Activated CD8-positive, alpha-beta memory T cell treated with anti-CD3 and anti-CD28 coated beads, Interleukin-2, amount 50 U/mL, for 1 hour (primary cell): ENCODE data around the gene ZNF684.
A peak's percentile ranks its signal among the peaks of the same experiment; 100 is the strongest.
"Not testable (repeated sequence)": the region's sequence is repeated elsewhere in the genome, so short reads cannot be mapped to it uniquely, and the experiment has no call there.

Experiments used
- DNase-seq: peaks from one replicate; pipeline ENCODE4 v3.0.0-alpha.2; 2020; ENCODE audit errors: extremely low read depth

ZNF684 gene

DNA sequence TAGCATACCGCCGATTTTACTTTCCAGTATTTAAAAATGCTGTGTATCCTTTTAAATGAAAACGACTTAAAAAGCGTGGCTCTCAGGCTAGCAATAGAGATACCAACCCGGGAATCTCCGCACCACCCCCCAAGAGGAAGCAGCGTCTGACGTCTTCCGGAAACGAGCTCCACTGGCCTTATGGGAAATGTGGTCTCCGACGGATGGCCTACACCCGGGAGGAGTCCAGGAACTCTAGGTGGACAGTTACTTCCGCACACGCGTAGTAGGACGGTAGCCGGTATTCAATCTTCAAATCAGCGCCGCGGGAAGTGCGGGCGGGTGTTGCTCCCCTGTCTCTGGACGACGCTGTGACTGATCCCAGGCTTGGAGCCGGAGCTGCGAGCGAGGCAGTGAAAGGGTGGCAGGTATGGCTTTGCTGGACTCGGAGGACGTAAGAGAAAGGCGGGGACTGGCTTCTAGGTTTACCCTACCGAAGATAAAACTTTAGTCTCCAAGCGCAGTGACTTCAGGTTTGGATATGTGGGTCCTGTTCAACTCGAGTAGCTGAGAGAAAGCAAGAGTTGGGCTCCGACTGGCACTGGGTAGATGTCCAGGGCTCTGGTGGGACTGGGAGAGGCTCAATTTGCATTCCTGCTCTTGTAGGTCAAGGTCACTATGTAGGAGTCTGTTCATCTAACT lies at the start of gene ZNF684:
ZNF684 (plus strand) TSS at position 257 of the 681 bp plus-strand sequence. CDS start 1,530 bp downstream, outside the sequence.
- DNase-seq: peak; percentile 69

DNA sequence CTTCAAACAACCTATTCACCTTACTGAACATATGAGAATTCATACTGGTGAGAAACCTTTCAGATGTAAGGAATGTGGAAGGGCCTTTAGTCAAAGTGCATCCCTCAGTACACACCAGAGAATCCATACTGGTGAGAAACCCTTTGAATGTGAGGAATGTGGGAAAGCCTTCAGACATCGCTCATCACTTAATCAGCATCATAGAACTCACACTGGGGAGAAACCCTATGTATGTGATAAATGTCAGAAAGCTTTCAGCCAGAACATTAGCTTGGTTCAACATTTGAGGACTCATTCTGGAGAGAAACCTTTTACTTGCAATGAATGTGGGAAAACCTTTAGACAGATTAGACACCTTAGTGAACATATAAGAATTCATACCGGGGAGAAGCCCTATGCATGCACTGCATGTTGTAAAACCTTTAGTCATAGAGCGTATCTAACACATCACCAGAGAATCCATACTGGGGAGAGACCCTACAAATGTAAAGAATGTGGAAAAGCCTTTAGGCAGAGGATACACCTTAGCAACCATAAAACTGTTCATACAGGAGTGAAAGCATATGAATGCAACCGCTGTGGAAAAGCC lies 36.0 kb upstream of the ZNF684 start:
- no peak for DNase-seq

DNA sequence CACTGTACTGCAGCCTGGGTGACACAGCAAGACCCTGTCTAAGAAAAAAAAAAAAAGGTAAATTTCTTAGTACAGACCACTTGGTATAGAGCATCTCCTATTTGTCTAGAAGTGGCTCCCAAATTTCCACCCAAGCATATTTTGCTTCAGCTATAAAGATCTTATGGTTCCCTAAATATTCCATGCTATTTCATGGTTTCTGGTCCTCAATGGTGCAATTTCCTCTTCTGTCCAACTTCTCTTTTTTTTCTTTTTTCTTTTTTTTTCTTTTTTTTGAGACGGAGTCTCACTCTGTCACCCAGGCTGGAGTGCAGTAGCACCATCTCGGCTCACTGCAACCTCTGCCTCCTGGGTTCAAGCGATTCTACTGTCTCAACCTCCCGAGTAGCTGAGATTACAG lies 28.8 kb upstream of the ZNF684 start:
- not testable (repeated sequence) for DNase-seq

DNA sequence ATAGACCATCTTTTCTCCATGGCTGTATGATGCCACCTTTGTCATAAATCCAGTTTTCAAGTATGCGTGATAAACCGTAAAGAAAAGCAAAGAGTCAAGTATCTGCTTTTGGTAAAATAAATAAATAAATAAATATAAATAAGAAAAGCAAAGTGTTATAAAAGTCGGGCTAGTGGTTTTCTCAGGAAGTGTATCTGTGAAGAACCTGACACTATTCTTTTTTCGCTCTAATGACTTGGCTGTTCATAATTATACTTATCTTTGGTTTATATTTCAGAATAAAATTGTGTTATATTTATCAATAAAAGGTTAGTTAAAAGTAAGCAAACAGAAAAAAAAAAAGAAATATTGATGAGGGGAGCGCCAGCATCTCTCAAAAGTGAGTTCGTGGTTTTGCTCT lies 23.5 kb upstream of the ZNF684 start:
- DNase-seq: no peak

DNA sequence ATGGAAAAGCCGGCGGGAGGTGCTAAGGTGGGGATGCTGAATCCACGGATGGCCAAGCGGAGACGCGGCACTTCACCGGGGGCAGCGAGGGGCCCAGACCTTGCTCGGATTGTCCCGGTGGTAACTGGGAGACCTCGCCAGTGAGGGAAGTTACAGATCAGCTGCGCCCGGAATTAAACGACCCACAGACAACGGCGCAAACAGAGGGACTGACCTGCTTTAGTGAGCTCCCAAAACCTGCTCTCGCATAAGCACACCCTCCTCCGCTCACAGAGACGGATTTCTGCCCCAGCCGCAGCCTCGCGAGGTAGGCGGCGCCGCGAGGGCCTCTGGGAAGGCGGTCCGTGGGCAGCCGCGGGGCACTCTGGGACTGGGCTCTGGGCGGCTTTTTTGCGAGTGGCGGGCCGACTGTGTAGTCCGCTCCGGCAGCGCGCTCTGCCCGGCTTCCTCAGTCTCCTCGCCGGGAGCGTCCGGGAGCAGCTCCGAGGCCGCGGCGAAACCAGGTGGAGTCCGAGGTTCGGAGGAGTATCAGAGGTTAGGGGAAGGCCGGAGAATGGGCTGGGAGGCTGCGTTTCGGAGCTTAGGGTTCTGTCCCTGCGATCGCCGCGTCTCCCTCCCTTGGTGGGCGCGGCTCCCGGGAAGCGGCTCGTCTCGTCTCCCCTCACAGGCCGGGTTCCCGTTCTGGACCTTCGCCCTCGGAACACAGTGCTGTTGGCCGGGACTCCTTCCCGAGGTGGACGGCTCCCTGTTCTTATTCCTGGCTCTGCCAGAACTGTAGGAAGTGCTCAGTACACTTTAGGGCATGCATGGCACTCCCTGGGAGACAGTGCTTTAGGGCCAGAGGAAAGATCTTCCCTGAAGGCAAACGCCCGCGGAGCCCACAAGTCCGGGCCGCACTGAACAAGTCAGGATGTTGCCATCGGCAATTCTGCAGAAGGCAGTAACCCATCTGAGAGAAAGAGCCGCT lies 22.8 kb upstream of the ZNF684 start, which contains the start of gene EXO5:
EXO5 (plus strand) TSS at position 393 of the 967 bp plus-strand sequence. CDS start 5,778 bp downstream, outside the sequence.
- DNase-seq: peak; percentile 26

DNA sequence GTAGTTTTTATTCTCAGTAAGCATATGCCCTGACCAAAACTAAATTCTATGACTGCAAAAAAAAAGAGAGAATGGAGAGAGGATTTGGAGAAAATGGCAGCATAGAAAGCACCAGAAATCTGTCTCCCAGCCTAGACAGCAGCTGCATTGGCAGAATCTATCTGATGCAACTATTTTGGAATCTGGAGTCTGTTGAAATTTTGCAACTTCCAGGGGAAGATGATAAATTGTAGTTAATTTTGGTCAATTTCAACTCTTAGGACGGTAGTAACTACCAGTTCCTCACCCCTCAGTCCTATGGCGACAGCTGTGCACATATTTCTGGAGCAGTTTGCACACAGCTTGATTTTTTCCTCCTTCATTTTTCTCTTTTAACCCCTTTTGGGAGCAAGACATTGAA lies 11.9 kb upstream of the ZNF684 start:
- no peak for DNase-seq

DNA sequence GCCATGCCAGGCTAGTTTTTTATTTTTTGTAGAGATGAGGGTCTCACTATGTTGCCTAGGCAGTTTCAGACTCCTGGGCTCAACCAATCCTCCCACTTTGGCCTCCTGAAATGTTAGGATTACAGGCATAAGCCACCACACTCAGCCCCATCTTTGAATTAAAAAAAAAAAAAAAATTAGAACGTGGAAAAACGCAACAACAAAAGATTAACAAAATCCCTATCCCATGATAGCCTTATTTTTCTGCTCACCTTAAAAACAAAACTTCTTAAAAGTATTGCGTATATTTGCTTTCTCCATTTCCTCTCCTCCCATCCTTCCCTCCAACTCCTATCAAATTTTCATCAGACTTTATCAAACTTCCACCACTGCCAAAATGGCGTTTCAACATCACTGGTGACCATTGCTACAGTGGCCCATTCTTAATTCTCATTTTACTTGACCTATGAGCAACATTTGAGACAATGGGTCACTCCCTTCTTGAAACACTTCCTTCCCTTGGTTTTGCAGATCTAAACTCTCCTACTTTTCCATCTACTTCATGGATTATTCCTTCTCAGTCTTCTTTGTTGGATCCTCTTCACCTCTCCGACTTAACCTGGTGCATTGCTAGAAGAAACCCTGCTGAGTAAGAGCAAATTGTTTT lies 579 bp upstream of the ZNF684 start:
- no peak for DNase-seq

DNA sequence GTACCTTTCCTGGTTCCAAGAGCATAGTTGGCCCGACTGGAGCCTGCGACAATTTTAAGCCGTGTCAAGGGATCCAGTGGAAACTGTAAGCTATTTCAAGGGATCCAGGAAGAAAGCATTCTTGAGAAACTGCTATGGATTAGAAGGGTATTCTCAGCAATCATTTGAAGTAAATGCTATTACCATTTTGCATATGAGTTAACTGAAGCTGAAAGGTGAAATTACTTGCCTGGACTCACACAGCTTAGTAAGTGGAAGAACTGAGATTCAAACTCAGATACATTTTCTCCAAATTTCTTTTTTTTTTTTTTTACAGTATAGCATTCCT lies 589 bp downstream of the ZNF684 start:
- no peak for DNase-seq

DNA sequence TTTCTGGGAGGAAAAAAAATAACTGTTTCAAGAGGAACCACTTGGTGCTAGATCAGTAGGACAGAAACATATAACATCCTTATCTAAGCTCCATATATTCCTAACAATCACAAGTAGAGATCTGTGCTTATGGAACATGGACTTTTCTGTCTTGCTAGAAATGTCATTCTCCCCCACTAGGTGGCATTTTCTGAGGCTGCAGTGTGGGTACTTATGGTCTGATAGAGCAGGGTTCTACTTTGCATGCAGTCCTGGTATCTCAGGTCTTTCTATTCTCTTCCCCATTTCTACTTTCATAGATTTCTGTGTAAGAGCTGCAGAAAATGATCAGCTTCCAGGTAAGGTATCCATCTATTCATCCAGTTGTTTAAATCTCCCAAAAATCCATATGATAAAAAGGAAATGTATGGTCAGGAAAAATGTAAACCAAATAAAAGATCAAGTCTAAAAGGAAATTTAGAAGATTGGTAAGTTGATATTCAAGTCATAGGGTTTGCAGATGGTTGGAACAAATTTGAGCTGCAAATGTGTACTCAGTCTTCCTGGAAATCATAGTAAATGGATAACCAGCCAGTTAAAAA lies 1.5 kb downstream of the ZNF684 start:
- DNase-seq: no peak

DNA sequence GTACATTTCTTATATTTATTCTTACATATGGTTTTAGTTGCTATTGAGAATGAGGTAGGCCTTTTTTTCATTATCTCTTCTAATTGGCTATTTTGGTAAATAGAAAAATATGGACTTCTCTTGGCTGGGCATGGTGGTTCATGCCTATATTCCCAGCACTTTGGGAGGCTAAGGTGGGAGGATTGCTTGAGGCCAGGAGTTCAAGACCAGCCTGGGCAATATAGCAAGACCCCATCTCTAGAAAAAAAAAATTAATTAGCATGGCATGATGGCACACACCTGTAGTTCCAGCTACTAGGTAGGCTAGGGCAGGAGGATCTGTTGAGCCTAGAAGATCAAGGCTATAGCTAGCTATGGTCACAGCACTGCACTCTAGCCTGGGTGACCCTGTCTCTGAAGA lies 3.2 kb downstream of the ZNF684 start:
- DNase-seq: no peak

DNA sequence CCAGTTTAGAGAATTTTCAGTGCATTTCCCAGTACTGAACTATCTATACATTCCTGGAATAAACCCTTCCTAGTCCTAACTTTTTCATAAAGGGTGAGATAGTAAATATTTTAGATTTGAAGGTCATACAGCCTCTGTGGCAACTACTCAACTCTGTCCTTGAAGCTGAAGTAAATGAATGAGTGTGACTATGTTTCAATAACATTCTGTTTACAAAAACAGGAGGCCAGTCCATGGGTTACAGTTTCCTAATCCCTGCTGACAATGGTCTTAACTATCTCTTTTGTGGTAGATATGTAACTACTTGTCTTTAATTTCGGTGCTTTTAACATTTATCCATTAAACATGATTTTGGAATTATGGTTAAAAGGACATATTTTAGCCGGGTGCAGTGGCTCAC lies 4.3 kb downstream of the ZNF684 start:
- DNase-seq: no peak

DNA sequence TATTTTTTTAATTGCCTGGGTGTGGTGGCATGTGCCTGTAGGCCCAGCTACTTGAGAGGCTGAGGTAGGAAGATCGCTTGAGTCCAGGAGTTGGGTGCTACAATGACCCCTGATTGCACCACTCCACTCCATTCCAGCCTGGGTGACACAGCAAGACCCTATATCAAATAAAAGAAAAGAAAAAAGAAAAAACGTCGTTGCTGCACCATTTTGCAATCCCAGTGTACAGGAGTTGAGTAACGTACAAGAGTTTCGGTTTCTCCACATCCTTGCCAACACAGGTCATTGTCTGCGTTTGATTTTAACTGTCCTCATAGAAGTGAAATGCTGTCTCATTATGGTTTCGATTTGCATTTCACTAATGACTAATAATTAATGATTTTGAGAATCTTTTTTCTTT lies 7.9 kb downstream of the ZNF684 start:
- no peak for DNase-seq

DNA sequence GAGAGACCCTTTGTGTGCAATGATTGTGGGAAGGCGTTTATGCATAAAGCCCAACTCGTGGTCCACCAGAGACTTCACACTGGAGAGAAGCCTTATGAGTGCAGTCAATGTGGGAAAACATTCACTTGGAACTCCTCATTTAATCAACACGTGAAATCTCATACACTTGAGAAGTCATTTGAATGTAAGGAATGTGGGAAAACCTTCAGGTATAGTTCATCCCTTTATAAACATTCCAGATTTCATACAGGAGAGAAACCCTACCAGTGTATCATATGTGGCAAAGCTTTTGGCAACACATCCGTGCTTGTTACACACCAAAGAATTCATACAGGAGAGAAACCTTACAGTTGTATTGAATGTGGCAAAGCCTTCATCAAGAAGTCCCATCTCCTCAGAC lies 15.5 kb downstream of the ZNF684 start:
- no peak for DNase-seq

DNA sequence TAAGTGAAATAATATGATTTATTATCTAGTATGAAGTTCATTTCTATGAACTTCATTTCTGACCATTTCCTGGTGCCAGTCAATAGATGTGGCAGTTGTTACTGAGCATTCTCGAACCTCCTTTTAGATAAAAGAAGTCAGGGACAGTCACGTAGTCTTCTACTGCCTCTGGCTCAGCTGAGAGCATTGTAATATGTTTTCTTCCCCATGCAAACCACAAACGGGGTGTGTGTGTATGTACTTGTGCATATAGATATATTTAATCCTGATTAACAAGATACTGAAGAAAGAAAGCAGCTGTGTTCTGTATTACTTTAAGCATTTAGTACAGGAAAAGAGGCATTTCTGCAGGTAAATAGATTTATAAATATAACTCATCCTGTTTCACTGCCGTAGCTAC lies 21.6 kb downstream of the ZNF684 start:
- no peak for DNase-seq

DNA sequence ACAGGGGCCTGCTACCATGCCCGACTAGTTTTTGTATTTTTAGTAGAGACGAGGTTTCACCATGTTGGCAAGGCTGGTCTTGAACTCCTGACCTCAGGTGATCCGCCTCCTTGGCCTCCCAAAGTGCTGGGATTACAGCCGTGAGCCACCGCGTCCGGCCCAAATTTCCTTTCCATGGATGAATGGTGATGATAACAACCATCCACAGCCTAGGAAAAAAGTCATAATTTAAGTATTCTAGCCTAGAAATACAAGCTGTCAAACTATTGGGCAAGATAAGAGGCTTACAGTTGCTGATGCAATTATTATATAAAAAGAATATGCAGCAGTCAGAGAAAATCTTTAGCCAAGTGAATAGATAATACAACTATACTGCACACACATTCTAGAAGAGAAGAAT lies 23.4 kb downstream of the ZNF684 start:
- DNase-seq: not testable (repeated sequence)

DNA sequence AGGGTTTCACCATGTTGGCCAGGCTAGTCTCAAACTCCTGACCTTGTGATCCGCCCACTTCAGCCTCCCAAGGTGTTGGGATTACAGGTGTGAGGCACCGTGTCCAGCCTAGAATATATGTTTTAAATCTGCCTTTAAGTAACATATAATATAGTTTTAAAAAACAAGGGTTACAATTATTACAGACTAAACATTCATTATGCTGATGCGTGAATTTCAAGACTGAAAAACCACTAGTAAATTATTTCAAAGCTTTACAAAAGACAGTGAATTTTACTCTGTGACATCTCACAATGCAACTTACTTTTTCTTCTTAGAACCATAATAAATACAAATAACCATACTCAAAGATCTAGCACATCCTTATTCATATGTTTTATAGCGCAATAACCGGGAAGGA lies 24.7 kb downstream of the ZNF684 start:
- no peak for DNase-seq

DNA sequence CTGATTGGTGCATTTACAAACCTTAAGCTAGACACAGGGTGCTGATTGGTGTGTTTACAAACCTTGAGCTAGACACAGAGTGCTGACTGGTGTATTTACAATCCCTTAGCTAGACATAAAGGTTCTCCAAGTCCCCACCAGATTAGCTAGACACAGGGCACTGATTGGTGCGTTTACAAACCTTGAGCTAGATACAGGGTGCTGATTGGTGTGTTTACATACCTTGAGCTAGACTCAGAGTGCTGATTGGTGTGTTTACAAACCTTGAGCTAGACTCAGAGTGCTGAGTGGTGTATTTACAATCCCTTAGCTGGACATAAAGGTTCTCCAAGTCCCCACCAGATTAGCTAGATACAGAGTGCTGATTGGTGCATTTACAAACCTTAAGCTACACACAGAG lies 26.8 kb downstream of the ZNF684 start:
- DNase-seq: not testable (repeated sequence)

DNA sequence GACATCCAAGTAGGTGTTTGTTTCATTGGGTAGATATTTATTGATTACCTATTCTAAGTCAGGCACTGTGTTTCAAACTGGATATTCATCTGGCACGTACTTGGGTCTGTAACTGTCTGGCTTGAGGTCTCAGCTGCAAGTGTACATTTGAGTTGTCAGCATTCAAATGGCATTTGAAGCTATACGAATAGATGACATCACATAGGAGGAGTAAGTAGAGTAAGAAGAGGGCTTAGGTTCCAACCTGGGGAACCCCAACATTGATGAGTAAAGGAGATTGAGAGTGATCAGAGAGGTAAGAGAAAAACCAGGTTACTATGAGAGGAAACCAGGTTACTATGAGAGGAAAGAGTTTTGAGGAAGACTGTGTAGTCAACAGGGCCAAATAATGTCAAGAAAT lies 30.7 kb downstream of the ZNF684 start:
- DNase-seq: no peak

DNA sequence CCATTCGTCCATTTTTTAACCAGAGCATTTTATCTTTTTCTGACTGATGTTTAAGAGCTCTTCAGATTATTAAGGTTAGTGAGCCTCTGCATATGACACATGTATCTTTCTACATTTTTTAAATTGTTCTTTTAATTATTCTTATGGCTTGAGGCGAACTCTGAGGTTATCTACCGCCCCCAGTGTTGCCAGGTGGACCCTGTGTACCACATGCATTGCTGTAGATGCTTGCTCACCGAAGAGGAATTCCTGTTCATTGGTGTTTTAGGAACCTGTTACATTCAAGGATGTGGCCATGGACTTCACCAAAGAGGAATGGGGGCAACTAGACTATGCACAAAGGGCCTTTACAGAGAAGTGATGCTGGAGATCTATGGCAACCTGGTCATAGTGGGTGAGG lies 31.8 kb downstream of the ZNF684 start:
- DNase-seq: no peak

DNA sequence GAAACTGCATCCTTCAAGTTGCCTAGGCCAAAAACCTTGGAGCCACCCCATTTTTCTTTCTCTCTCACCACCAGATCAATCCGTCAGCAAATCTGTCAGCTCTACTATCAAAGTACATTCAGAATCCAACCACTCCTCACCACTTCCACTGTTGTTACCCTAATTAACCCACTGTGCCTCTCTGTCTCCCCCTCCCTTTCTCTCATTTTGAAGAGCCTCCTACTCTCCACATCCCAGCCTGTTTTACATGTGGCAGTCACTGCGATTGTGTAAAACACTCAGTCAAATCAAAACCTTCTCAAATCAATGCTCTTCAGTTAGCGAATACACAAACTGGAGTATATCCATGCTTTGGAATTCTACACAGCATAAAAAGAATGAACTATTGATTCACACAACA lies 33.1 kb downstream of the ZNF684 start:
- DNase-seq: no peak

DNA sequence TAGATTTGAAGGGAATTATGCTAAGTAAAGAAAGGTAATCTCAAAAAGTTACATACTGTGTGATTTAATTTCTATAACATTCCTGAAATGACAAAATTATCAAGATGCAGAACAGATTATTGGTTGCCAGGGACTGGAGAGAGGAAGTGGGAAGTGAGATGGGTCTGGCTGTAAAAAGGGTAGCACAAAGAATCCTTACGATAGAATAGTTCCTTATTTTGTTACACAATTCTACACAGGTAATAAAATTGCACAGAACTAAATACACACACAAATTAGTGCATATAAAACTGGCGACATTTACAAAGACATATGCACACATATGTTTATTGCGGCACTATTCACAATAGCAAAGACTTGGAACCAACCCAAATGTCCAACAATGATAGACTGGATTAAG lies 33.5 kb downstream of the ZNF684 start:
- no peak for DNase-seq

DNA sequence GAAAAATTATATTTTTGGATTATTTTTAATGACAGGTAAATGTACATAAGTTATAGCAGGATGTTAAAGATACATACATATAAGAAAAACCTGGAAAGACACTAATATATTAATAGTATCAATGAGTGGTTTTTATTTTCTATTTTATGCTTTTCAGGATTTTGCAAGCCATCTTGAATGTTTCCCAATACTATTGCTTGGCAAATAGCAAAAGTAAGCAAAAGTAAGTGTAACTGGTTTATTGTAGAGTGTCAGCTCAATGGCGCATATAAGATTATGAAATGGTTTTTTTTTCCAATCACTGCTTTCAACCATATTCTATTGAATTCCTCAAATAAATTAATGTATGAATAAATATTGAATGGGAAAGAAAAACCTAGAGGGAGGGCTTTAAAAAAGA lies 36.4 kb downstream of the ZNF684 start:
- DNase-seq: no peak
